ENCODE results near the gene MYADML2.

Gene MYADML2

DNA sequence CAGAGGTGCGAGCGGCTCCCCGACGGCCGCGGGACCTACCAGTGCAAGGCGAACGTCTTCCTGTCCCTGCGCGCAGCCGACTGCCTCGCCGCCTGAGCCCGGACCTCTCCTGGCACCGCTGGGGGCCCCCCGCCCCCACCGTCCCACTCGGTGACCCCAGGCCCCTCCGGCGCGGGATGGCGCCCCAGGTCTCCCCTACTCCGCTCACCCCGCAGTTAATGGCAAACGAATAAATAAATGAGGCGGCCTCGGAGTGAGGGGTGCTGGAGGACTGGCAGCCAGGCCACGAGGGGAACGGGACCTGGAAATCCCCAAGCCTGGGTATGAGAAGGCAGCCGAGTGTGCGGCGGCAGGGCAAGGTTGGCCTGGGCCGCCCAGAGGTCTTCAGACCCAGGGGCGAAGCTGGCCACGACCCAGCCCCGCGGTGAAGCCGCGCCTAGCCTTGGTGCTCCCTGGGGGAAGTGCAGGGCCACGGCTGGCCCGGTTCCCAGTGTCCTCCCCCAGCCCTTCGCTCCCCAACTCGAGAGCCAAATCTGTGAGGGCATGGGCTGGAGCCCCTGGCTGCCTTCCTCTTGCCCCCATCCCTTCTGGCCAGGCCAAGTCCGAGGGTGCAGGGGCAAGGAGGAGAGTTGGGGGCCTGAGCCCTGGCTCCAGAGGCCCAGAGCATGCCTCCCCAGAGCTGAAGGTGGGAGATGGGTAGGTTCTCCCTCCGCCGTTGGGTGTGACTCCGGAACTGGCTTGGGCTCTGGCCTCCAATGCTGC is 44.2 kb downstream of the MYADML2 start:
- Histone ChIP-seq H3K4me3 (ENCODE audit: low read length in 2 of 2) (no peak overlapping the region), H3K27me3 (ENCODE audit: control insufficient read depth in 2 of 2, insufficient read depth in 2 of 2, low read length in 2 of 2) (peaks cover 0 to 3% of the 10 kb centered on the region in 2 donors), H3K9me3 (ENCODE audit: control insufficient read depth in 2 of 2, low read length in 2 of 2) (no peaks in the 10 kb centered on the region), H3K9ac (ENCODE audit: low read depth in 1 of 2, low read length in 2 of 2) (peak overlapping the region in 1 of 2 donors; percentile 38), H3K36me3 (ENCODE audit: control insufficient read depth in 2 of 2, insufficient read depth in 2 of 2, low read length in 2 of 2) (peaks cover 23 to 37% of the 10 kb centered on the region in 2 donors), H3K27ac (ENCODE audit: low read depth in 2 of 2, low read length in 2 of 2) (no peak overlapping the region), H3K4me1 (ENCODE audit: control insufficient read depth in 2 of 2, insufficient read depth in 2 of 2, low read length in 2 of 2) (peaks cover 0 to 3% of the 10 kb centered on the region in 2 donors)

DNA sequence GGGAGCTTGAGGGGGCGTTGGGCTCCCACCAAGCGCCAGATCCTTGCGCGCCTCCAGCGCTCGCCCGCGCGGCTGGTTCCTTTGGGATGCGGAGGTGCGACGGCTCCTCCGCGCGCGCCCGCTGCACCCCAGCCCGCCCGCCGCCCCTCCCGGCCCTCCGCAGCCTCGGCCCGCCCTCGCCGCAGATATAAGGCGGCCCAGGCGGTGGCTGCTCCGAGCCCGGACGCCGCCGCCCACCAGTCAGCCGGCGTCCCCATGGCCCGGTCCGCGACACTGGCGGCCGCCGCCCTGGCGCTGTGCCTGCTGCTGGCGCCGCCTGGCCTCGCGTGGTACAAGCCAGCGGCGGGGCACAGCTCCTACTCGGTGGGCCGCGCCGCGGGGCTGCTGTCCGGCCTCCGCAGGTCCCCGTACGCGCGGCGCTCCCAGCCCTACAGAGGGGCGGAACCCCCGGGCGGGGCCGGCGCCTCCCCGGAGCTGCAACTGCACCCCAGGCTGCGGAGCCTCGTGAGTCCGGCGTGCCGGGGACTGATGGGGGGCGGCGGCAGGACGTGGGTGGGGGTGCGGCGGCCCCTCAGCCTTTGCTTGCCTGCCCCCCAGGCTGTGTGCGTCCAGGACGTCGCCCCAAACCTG is 44.9 kb downstream of the MYADML2 start, which contains the start of gene NPB:
NPB (plus strand) TSS at position 216 of the 630 bp plus-strand sequence; CDS start at position 256, 40 bp downstream.
- no peak within 1 kb of the TSS for H3K27ac ChIP-seq (ENCODE audit: low read depth in 2 of 2, low read length in 2 of 2)
- H3K4me1 ChIP-seq (ENCODE audit: control insufficient read depth in 2 of 2, insufficient read depth in 2 of 2, low read length in 2 of 2): peaks cover 0 to 3% of the 10 kb centered on the region in 2 donors
- H3K9ac ChIP-seq (ENCODE audit: low read depth in 1 of 2, low read length in 2 of 2): peak within 1 kb of the TSS in 1 of 2 donors; percentile 38
- peaks cover 23 to 30% of the 10 kb centered on the region in 2 donors for H3K36me3 ChIP-seq (ENCODE audit: control insufficient read depth in 2 of 2, insufficient read depth in 2 of 2, low read length in 2 of 2)
- no peaks in the 10 kb centered on the region for H3K9me3 ChIP-seq (ENCODE audit: control insufficient read depth in 2 of 2, low read length in 2 of 2)
- H3K27me3 ChIP-seq (ENCODE audit: control insufficient read depth in 2 of 2, insufficient read depth in 2 of 2, low read length in 2 of 2): peaks cover 0 to 3% of the 10 kb centered on the region in 2 donors
- peak within 1 kb of the TSS in 1 of 2 donors; percentile 2 for H3K4me3 ChIP-seq (ENCODE audit: low read length in 2 of 2)

DNA sequence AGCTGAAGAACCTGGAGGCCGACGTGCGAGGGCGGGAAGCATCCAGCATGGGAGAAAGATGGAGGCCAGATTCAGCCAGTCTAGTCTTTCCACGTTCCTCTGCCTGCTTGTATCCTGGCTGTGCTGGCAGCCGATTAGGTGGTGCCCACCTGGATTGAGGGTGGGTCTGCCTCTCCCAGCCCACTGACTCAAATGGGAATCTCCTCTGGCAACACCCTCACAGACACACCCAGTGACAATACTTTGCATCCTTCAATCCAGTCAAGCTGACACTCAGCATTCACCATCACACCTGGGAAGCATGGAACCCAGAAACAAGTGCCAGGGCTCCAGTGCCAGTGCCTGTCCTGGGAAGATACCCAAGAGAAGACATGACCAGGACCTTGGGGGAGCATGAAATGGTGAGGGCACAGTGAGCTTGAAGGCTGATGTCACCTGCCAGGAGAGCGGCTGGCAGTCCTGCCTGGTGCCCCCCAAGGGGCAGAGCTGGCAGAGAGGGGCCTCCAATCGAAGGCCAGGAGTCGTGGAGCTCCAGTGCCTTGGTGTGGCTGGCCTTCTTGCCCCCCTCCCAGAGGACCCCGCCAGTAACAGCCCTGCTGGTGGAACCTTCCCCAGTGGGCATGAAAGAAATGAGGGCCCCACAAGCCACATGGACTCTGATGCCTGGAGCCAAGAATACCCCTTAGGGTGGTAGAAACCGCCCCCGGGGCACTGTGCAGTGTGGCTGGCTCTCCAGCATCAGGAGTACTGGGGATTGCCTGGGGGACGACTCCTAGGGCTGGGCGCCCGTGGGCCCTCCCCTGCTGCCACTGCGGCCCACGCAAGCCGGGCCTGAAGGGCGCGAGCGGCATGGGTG is 45.6 kb downstream of the MYADML2 start:
- H3K9me3 ChIP-seq (ENCODE audit: control insufficient read depth in 2 of 2, low read length in 2 of 2): no peaks in the 10 kb centered on the region
- peaks cover 16 to 32% of the 10 kb centered on the region in 2 donors for H3K36me3 ChIP-seq (ENCODE audit: control insufficient read depth in 2 of 2, insufficient read depth in 2 of 2, low read length in 2 of 2)
- H3K4me3 ChIP-seq (ENCODE audit: low read length in 2 of 2): no peak overlapping the region
- no peak overlapping the region for H3K27ac ChIP-seq (ENCODE audit: low read depth in 2 of 2, low read length in 2 of 2)
- peaks cover 0 to 3% of the 10 kb centered on the region in 2 donors for H3K4me1 ChIP-seq (ENCODE audit: control insufficient read depth in 2 of 2, insufficient read depth in 2 of 2, low read length in 2 of 2)
- peaks cover 0 to 3% of the 10 kb centered on the region in 2 donors for H3K27me3 ChIP-seq (ENCODE audit: control insufficient read depth in 2 of 2, insufficient read depth in 2 of 2, low read length in 2 of 2)
- H3K9ac ChIP-seq (ENCODE audit: low read depth in 1 of 2, low read length in 2 of 2): no peak overlapping the region

DNA sequence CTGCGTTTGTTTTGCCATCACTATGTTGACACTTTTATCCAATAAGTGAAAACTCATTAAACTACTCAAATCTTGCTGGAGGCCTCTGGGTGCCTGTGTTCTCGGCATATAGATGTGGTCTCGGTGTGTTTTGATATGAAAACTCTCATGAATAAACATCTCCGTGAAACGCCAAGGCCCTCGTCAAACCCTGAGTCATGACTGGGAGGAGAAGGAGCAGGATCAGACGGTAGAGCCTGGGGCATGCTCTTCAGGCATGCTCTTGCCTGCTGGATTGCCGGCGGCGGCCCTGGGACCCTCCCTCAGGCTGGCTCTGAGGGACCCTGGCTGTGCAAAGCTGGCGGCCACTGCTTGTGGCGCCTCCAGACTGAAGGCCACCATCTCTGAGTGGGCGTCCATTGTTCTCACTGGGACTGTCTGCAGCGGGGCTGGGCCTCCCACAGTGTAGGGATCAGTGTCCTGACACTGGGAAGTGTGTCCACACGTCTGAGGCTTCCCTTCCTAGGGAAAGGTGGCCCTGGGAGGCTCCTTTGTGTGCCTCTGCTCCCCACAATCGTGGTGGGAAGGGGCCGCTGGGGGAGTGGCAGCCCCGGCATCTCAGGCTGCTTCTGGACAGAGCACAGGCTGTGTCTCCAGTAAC is 46.7 kb downstream of the MYADML2 start:
- peaks cover 16 to 32% of the 10 kb centered on the region in 2 donors for H3K36me3 ChIP-seq (ENCODE audit: control insufficient read depth in 2 of 2, insufficient read depth in 2 of 2, low read length in 2 of 2)
- peaks cover 0 to 3% of the 10 kb centered on the region in 2 donors for H3K4me1 ChIP-seq (ENCODE audit: control insufficient read depth in 2 of 2, insufficient read depth in 2 of 2, low read length in 2 of 2)
- no peak overlapping the region for H3K4me3 ChIP-seq (ENCODE audit: low read length in 2 of 2)
- H3K9ac ChIP-seq (ENCODE audit: low read depth in 1 of 2, low read length in 2 of 2): no peak overlapping the region
- H3K27ac ChIP-seq (ENCODE audit: low read depth in 2 of 2, low read length in 2 of 2): no peak overlapping the region
- H3K9me3 ChIP-seq (ENCODE audit: control insufficient read depth in 2 of 2, low read length in 2 of 2): no peaks in the 10 kb centered on the region
- peaks cover 0 to 3% of the 10 kb centered on the region in 2 donors for H3K27me3 ChIP-seq (ENCODE audit: control insufficient read depth in 2 of 2, insufficient read depth in 2 of 2, low read length in 2 of 2)

DNA sequence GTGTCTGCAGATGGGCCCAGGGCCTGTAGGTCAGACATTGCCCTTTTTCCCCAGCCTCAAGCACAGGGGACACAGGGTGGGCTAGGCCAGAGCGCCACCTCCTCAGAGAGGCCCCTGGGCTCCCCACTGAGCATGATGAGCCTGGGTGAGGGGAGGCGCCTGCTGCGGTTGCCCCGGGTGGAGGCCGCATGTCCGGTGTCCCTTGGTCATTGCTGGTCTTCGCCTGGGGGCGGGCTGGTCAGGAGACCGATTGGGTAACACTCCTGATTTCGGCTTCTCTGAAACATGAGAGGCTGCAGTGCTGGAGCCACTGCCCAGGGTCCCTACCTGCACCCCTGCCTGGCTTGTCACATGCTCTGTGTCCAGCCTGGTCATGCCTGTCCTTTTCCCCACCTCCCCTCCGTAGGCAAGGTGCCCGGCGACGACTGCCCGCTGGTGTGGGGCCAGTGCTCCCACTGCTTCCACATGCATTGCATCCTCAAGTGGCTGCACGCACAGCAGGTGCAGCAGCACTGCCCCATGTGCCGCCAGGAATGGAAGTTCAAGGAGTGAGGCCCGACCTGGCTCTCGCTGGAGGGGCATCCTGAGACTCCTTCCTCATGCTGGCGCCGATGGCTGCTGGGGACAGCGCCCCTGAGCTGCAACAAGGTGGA is 47.4 kb downstream of the MYADML2 start:
- H3K27ac ChIP-seq (ENCODE audit: low read depth in 2 of 2, low read length in 2 of 2): no peak overlapping the region
- H3K36me3 ChIP-seq (ENCODE audit: control insufficient read depth in 2 of 2, insufficient read depth in 2 of 2, low read length in 2 of 2): peaks cover 15 to 27% of the 10 kb centered on the region in 2 donors
- H3K4me3 ChIP-seq (ENCODE audit: low read length in 2 of 2): no peak overlapping the region
- peaks cover 0 to 3% of the 10 kb centered on the region in 2 donors for H3K27me3 ChIP-seq (ENCODE audit: control insufficient read depth in 2 of 2, insufficient read depth in 2 of 2, low read length in 2 of 2)
- H3K9ac ChIP-seq (ENCODE audit: low read depth in 1 of 2, low read length in 2 of 2): no peak overlapping the region
- peaks cover 0 to 3% of the 10 kb centered on the region in 2 donors for H3K4me1 ChIP-seq (ENCODE audit: control insufficient read depth in 2 of 2, insufficient read depth in 2 of 2, low read length in 2 of 2)
- H3K9me3 ChIP-seq (ENCODE audit: control insufficient read depth in 2 of 2, low read length in 2 of 2): no peaks in the 10 kb centered on the region

DNA sequence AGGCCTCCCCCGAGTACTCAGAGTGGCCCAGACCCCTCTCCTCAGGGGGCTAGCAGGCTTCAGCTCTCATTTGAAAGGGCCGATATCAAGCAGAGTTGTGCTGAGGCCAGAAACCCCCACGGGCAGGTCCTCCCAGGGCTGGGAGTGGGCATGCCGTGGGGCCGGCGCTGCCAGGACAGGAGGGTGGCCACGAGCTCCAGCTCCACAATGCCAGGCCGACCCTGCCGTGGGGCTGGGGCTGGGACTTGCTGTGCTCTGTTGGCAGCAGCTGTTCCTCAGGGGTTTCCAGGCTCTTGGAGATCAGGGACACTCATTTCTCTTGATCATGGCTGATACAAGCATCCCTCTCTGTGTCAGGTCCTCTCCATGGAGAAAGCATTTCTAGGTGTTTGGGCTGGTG is 48.1 kb downstream of the MYADML2 start:
- H3K36me3 ChIP-seq (ENCODE audit: control insufficient read depth in 2 of 2, insufficient read depth in 2 of 2, low read length in 2 of 2): peaks cover 18 to 30% of the 10 kb centered on the region in 2 donors
- no peaks in the 10 kb centered on the region for H3K9me3 ChIP-seq (ENCODE audit: control insufficient read depth in 2 of 2, low read length in 2 of 2)
- H3K9ac ChIP-seq (ENCODE audit: low read depth in 1 of 2, low read length in 2 of 2): no peak overlapping the region
- no peak overlapping the region for H3K27ac ChIP-seq (ENCODE audit: low read depth in 2 of 2, low read length in 2 of 2)
- H3K4me3 ChIP-seq (ENCODE audit: low read length in 2 of 2): no peak overlapping the region
- peaks cover 0 to 3% of the 10 kb centered on the region in 2 donors for H3K27me3 ChIP-seq (ENCODE audit: control insufficient read depth in 2 of 2, insufficient read depth in 2 of 2, low read length in 2 of 2)
- H3K4me1 ChIP-seq (ENCODE audit: control insufficient read depth in 2 of 2, insufficient read depth in 2 of 2, low read length in 2 of 2): peaks cover 0 to 3% of the 10 kb centered on the region in 2 donors

DNA sequence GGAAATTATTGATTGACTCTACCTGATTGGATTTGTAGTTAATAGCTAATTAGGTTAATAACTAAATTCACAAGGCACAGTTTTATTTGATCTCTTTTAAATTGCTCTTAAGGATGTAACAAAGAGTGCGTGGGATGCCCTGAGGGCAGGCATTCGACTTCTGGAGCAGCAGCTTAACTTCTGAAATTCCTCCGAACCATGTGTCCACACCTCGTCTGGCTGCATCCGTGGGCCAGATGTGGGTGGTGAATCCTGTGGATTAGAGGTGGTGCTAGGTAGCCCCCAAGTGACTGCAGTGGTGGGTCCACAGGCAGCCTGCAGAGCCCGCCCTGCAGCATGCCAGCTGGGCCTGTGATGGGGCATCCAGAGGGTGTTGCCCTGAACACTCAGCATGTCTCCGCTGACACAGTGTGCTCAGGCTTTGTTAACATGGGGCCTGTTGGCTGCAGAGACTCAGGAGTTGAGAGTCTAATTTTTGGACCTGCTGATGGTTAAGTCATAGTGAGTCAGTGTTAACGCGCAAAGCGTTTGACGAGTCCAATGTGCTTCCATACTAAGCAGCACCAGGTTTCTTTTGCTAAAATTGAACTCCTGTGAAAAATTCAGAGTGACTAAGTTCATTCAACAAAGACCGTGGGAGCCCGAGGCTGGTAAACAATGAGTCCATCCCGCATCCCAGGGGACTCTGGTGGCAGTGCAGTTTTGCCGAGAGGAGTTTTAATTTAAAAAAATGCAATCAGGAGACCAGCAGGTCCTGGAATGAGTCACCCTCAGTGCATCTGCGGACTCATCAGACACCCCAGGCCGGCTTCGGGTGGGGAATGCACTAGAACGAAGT is 48.8 kb downstream of the MYADML2 start:
- H3K36me3 ChIP-seq (ENCODE audit: control insufficient read depth in 2 of 2, insufficient read depth in 2 of 2, low read length in 2 of 2): peaks cover 18 to 30% of the 10 kb centered on the region in 2 donors
- no peaks in the 10 kb centered on the region for H3K9me3 ChIP-seq (ENCODE audit: control insufficient read depth in 2 of 2, low read length in 2 of 2)
- no peak overlapping the region for H3K4me3 ChIP-seq (ENCODE audit: low read length in 2 of 2)
- no peak overlapping the region for H3K9ac ChIP-seq (ENCODE audit: low read depth in 1 of 2, low read length in 2 of 2)
- H3K4me1 ChIP-seq (ENCODE audit: control insufficient read depth in 2 of 2, insufficient read depth in 2 of 2, low read length in 2 of 2): peaks cover 0 to 3% of the 10 kb centered on the region in 2 donors
- no peak overlapping the region for H3K27ac ChIP-seq (ENCODE audit: low read depth in 2 of 2, low read length in 2 of 2)
- H3K27me3 ChIP-seq (ENCODE audit: control insufficient read depth in 2 of 2, insufficient read depth in 2 of 2, low read length in 2 of 2): peaks cover 0 to 3% of the 10 kb centered on the region in 2 donors

DNA sequence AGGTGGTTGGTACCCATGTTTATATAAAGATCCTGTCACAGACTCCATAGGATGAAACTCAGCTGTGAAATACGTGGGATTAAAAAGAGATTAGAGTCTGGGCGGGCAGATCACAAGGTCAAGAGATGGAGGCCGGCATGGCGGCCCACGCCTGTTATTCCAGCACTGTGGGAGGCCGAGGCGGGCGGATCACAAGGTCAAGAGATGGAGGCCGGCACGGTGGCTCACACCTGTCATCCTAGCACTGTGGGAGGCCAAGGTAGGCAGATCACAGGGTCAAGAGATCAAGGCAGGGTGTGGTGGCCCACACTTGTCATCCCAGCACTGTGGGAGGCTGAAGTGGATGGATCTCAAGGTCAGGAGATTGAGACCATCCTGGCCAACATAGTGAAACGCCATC is 51.6 kb downstream of the MYADML2 start:
- H3K4me3 ChIP-seq (ENCODE audit: low read length in 2 of 2): no peak overlapping the region

DNA sequence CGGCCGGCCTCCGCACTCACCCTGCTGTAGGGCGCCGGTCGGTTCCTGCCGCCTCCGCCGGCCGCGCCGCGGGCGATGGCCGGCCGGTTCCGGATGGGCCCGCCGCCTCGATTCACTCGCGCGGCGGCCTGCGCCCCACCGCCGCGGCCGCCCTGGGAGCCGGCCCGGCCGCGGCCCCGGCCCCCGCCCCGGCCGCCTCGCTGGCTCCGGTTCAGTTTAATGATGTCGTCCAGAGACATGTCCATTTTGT is 55.8 kb downstream of the MYADML2 start:
- Histone ChIP-seq H3K4me3 (ENCODE audit: low read length in 2 of 2) (peak overlapping the region in 1 of 2 donors; percentile 75), H3K4me1 (ENCODE audit: control insufficient read depth in 2 of 2, insufficient read depth in 2 of 2, low read length in 2 of 2) (peaks cover 12 to 13% of the 10 kb centered on the region in 2 donors), H3K9ac (ENCODE audit: low read depth in 1 of 2, low read length in 2 of 2) (peak overlapping the region in 1 of 2 donors; percentile 71), H3K27me3 (ENCODE audit: control insufficient read depth in 2 of 2, insufficient read depth in 2 of 2, low read length in 2 of 2) (no peaks in the 10 kb centered on the region), H3K9me3 (ENCODE audit: control insufficient read depth in 2 of 2, low read length in 2 of 2) (no peaks in the 10 kb centered on the region), H3K36me3 (ENCODE audit: control insufficient read depth in 2 of 2, insufficient read depth in 2 of 2, low read length in 2 of 2) (peaks cover 38 to 43% of the 10 kb centered on the region in 2 donors), H3K27ac (ENCODE audit: low read depth in 2 of 2, low read length in 2 of 2) (peak overlapping the region; percentile 15 to 94)

More for the DNA sequence above, 51.6 kb downstream of the MYADML2 start:
- H3K27me3 ChIP-seq (ENCODE audit: control insufficient read depth in 2 of 2, insufficient read depth in 2 of 2, low read length in 2 of 2): no peaks in the 10 kb centered on the region
- H3K27ac ChIP-seq (ENCODE audit: low read depth in 2 of 2, low read length in 2 of 2): no peak overlapping the region
- peaks cover 17 to 29% of the 10 kb centered on the region in 2 donors for H3K36me3 ChIP-seq (ENCODE audit: control insufficient read depth in 2 of 2, insufficient read depth in 2 of 2, low read length in 2 of 2)
- peaks cover 4 to 9% of the 10 kb centered on the region in 2 donors for H3K4me1 ChIP-seq (ENCODE audit: control insufficient read depth in 2 of 2, insufficient read depth in 2 of 2, low read length in 2 of 2)
- no peak overlapping the region for H3K9ac ChIP-seq (ENCODE audit: low read depth in 1 of 2, low read length in 2 of 2)
- no peaks in the 10 kb centered on the region for H3K9me3 ChIP-seq (ENCODE audit: control insufficient read depth in 2 of 2, low read length in 2 of 2)
